H1 (cell line): ENCODE measurements around the gene INVS. TPM values are rescaled to one million over a fixed set of nuclear protein-coding genes. Genes with fewer than 3 reads are reported as not detected.

ENCODE experiments used
- CTCF ChIA-PET: fragments of 300-600 bp; sonication (Branson Sonifier 250); formaldehyde crosslinking; loops from one replicate; lab custom pipeline; 2021; ENCODE audit not compliant: partially characterized antibody; lab: Charles Lee
- POLR2A ChIA-PET: fragments of 300-600 bp; sonication (Branson Sonifier 250); formaldehyde crosslinking; loops from one replicate; lab custom pipeline; 2021; ENCODE audit warnings: inconsistent platforms; ENCODE audit not compliant: partially characterized antibody; lab: Charles Lee
- DNase-seq, 2 experiments: peaks; one replicate each; pipeline versions ENCODE4 v3.0.0 to v3.0.0-alpha.2; 2010 to 2022; ENCODE audit warnings: low spot score in 2 of 2, low read depth in 1 of 2, mixed read lengths in 1 of 2
- FAIRE-seq: peaks from 2 replicates; lab custom pipeline; 2011; peaks lifted over from hg19 to GRCh38; lab: Jason Lieb, UNC
- H2AFZ ChIP-seq: 2 replicates; pipeline ENCODE4 v1.8.1; 2012; ENCODE audit warnings: low read length, inconsistent platforms
- H2AK5ac ChIP-seq: 2 replicates; pipeline ENCODE4 v1.6.1; 2013; ENCODE audit warnings: low read depth, low read length
- H2BK120ac ChIP-seq: replicated peaks from 2 replicates; pipeline ENCODE3; 2013; ENCODE audit warnings: low read depth, low read length, inconsistent platforms
- H2BK12ac ChIP-seq: 2 replicates; pipeline ENCODE4 v1.6.1; 2013; ENCODE audit warnings: low read depth, low read length
- H2BK15ac ChIP-seq: 2 replicates; pipeline ENCODE4 v1.6.1; 2013; ENCODE audit warnings: low read length
- H2BK20ac ChIP-seq: 2 replicates; pipeline ENCODE4 v1.6.1; 2013; ENCODE audit warnings: low read length
- H2BK5ac ChIP-seq: 2 replicates; pipeline ENCODE4 v1.6.1; 2013; ENCODE audit warnings: low read depth, low read length
- H3K14ac ChIP-seq: 2 replicates; pipeline ENCODE4 v1.6.1; 2013; ENCODE audit warnings: inconsistent platforms; ENCODE audit not compliant: insufficient read length
- H3K18ac ChIP-seq: 2 replicates; pipeline ENCODE4 v1.6.1; 2013; ENCODE audit warnings: low read length; ENCODE audit errors: extremely low read depth
- H3K23ac ChIP-seq: 2 replicates; pipeline ENCODE4 v1.6.1; 2013; ENCODE audit warnings: inconsistent platforms; ENCODE audit not compliant: insufficient read length
- H3K23me2 ChIP-seq: 2 replicates; pipeline ENCODE4 v1.6.1; 2013; ENCODE audit warnings: low read depth, low read length
- H3K27ac ChIP-seq: 2 replicates; pipeline ENCODE4 v1.6.1; 2011; ENCODE audit warnings: low read depth, low read length, inconsistent platforms
- H3K27me3 ChIP-seq, 4 experiments: replicated peaks in 1 of 4; 1 replicate in 1 of 4; 2 replicates in 3 of 4; pipeline versions ENCODE4 v1.6.1 to v1.8.1; 2011 to 2013; ENCODE audit warnings: low read length in 3 of 4, mild to moderate bottlenecking in 3 of 4, inconsistent platforms in 2 of 4, mixed read lengths in 2 of 4, moderate library complexity in 1 of 4; ENCODE audit not compliant: control insufficient read depth in 3 of 4, insufficient read depth in 3 of 4; ENCODE audit errors: extremely low read depth in 1 of 4
- H3K36me3 ChIP-seq, 4 experiments: 2 replicates each; pipeline versions ENCODE4 v1.6.1 to v1.8.1; 2011 to 2013; ENCODE audit warnings: mild to moderate bottlenecking in 4 of 4, low read length in 3 of 4, moderate library complexity in 2 of 4, control low read depth in 1 of 4, inconsistent platforms in 1 of 4; ENCODE audit not compliant: insufficient read depth in 4 of 4, control insufficient read depth in 2 of 4
- H3K4ac ChIP-seq: replicated peaks from 2 replicates; pipeline ENCODE3; 2013; ENCODE audit warnings: low read length, low read depth, mixed read lengths, inconsistent platforms; ENCODE audit not compliant: insufficient read length
- H3K4me1 ChIP-seq, 4 experiments: replicated peaks in 1 of 4; 1 replicate in 1 of 4; 2 replicates in 3 of 4; pipeline versions ENCODE4 v1.6.1 to v1.8.1; 2011 to 2013; ENCODE audit warnings: low read length in 3 of 4, inconsistent platforms in 2 of 4, mixed read lengths in 1 of 4; ENCODE audit not compliant: insufficient read depth in 4 of 4, control insufficient read depth in 3 of 4
- H3K4me2 ChIP-seq, 2 experiments: 2 replicates each; pipeline versions ENCODE4 v1.6.1 to v1.8.1; 2011 to 2013; ENCODE audit warnings: low read depth in 2 of 2, low read length in 2 of 2, control low read depth in 1 of 2, inconsistent platforms in 1 of 2, mild to moderate bottlenecking in 1 of 2; ENCODE audit not compliant: insufficient read depth in 1 of 2
- H3K4me3 ChIP-seq, 4 experiments: fragments of 200-600, 300-600 bp in 1 of 4; sonication (generic), shearing (Covaris generic), sonication (Bioruptor Twin) in 1 of 4; 2 replicates each; pipeline versions ENCODE4 v1.5.1 to v1.8.1; 2011 to 2016; ENCODE audit warnings: low read length in 4 of 4, low read depth in 3 of 4, control low read depth in 2 of 4, inconsistent platforms in 2 of 4, mild to moderate bottlenecking in 2 of 4, mixed read lengths in 1 of 4, moderate library complexity in 1 of 4; ENCODE audit not compliant: insufficient read depth in 2 of 4; ENCODE audit errors: extremely low read depth in 1 of 4
- H3K56ac ChIP-seq: replicated peaks from 2 replicates; pipeline ENCODE3; 2013; ENCODE audit warnings: low read depth, mild to moderate bottlenecking, mixed read lengths, low read length, inconsistent platforms; ENCODE audit not compliant: insufficient read length
- H3K79me1 ChIP-seq: 2 replicates; pipeline ENCODE4 v1.6.1; 2013; ENCODE audit warnings: low read depth, low read length, control low read depth
- H3K79me2 ChIP-seq, 2 experiments: 2 replicates each; pipeline versions ENCODE4 v1.6.1 to v1.8.1; 2012 to 2013; ENCODE audit warnings: low read length in 2 of 2, mild to moderate bottlenecking in 2 of 2, inconsistent platforms in 1 of 2; ENCODE audit not compliant: insufficient read depth in 2 of 2, control insufficient read depth in 1 of 2
- H3K9ac ChIP-seq, 4 experiments: replicated peaks in 1 of 4; 1 replicate in 1 of 4; 2 replicates in 3 of 4; pipeline versions ENCODE4 v1.6.1 to v1.8.1; 2011 to 2013; ENCODE audit warnings: low read depth in 3 of 4, low read length in 3 of 4, control low read depth in 2 of 4, mild to moderate bottlenecking in 2 of 4, moderate library complexity in 2 of 4, inconsistent platforms in 1 of 4; ENCODE audit errors: extremely low read depth in 1 of 4
- H3K9me3 ChIP-seq, 2 experiments: 2 replicates each; pipeline versions ENCODE4 v1.6.1 to v1.8.1; 2012 to 2013; ENCODE audit warnings: mild to moderate bottlenecking in 2 of 2, moderate library complexity in 2 of 2, control low read depth in 1 of 2, inconsistent platforms in 1 of 2, low read depth in 1 of 2, low read length in 1 of 2, mixed read lengths in 1 of 2; ENCODE audit not compliant: insufficient read depth in 2 of 2
- H4K20me1 ChIP-seq, 2 experiments: replicated peaks in 1 of 2; 2 replicates each; pipeline versions ENCODE3 to v1.8.1; 2011 to 2013; ENCODE audit warnings: inconsistent platforms in 2 of 2, low read length in 2 of 2, mild to moderate bottlenecking in 1 of 2; ENCODE audit not compliant: insufficient read depth in 2 of 2, control insufficient read depth in 1 of 2
- H4K5ac ChIP-seq: 2 replicates; pipeline ENCODE4 v1.6.1; 2013; ENCODE audit warnings: low read length, low read depth, mixed read lengths, inconsistent platforms; ENCODE audit not compliant: insufficient read length
- H4K8ac ChIP-seq: 2 replicates; pipeline ENCODE4 v1.8.0; 2013; ENCODE audit warnings: mild to moderate bottlenecking, moderate library complexity, low read length, inconsistent platforms; ENCODE audit not compliant: insufficient read depth; ENCODE audit errors: extremely low read depth
- H4K91ac ChIP-seq: replicated peaks from 2 replicates; pipeline ENCODE3; 2013; ENCODE audit warnings: low read length, mixed read lengths, inconsistent platforms; ENCODE audit not compliant: insufficient read length
- ASH2L ChIP-seq: fragments of 200-600, 300-600 bp; sonication (generic); IDR thresholded peaks from one replicate; pipeline ENCODE4 v1.7.1; 2017; ENCODE audit warnings: low read length
- BACH1 ChIP-seq: IDR thresholded peaks from 2 replicates; pipeline ENCODE4 v1.6.1; 2012; ENCODE audit warnings: low read length, improper control_type of control experiment
- WGBS, 2 experiments: shearing (Covaris generic) in 1 of 2; methylation state at CpG; one replicate each; pipeline versions ENCODE4 v1.1.6 to v1.1.7; 2013 to 2015; ENCODE audit warnings: low lambda C conversion rate in 2 of 2, mixed read lengths in 2 of 2, inconsistent platforms in 1 of 2, low coverage in 1 of 2, missing lambda C conversion rate in 1 of 2; ENCODE audit not compliant: insufficient replicate concordance in 2 of 2, insufficient coverage in 1 of 2, insufficient read length in 1 of 2; ENCODE audit errors: extremely low coverage in 1 of 2, missing lambda C conversion rate in 1 of 2; 5-methylcytosine and 5-hydroxymethylcytosine counted together
- polyA plus RNA-seq, 7 experiments: library from polyadenylated mRNA; depleted of rRNA in 3 of 7; stranded (reverse) in 5 of 7; unstranded in 2 of 7; fragments of >200 nt in 5 of 7; fragments of 200-250 nt in 2 of 7; gene quantifications; 1 replicate in 5 of 7; 2 replicates in 1 of 7; 4 replicates in 1 of 7; pipeline versions ENCODE4 v1.2.1 to v1.2.3, GENCODE V29; 2011 to 2013; ENCODE audit warnings: missing spikeins in 2 of 7, mixed read lengths in 2 of 7
- total RNA-seq: library from RNA; stranded (reverse); fragmentation: NEBNext Ultra II Directional; extraction: Animal tissue kit (Norgen Biotek cat#: 25700); gene quantifications from 2 replicates; pipeline ENCODE4 v1.2.1, GENCODE V29; 2021
- TF ChIP-seq, protein P1 (sequence below): IDR thresholded peaks from 2 replicates; pipeline ENCODE4 v1.6.1; 2011; ENCODE audit warnings: low read length, improper control_type of control experiment

The INVS gene
- total and polyA plus RNA-seq, 2 of the 8 experiments (the other 6 are each of a cell fraction or from before 2014, with no cell fraction given): 4.1 to 6.9 TPM

DNA sequence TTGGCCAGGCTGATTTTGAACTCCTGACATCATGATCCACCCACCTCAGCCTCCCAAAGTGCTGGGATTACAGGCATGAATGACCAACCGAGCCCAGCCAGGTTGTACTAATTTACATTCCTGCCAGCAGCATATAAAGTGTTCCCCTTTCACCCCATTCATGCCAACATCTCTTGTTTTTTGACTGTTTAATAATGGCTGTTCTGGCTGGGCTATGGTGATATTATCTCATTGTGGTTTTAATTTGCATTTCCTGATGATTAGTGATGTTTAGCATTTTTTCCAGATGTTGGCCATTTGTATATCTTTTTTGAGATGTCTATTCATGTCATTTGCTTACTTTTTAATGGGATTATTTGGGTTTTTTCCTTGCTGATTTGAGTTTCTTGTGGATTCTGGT lies 87.3 kb downstream of the INVS start:
- Histone ChIP-seq H3K36me3 (no peaks in the 10 kb centered on the region; a peak in 2 of 8 replicates), H3K9me3 (peaks cover 0 to 7% of the 10 kb centered on the region in 2 experiments; a peak in 2 of 4 replicates), H3K4ac (no peak overlapping the region), H2BK120ac (no peak overlapping the region), H2AK5ac (no peak overlapping the region), H3K9ac (no peak overlapping the region), H2AFZ (no peak overlapping the region), H3K27me3 (no peaks in the 10 kb centered on the region)
- TF ChIP-seq BACH1 (no peak), ASH2L (no peak)
- TF ChIP-seq, protein P1, sequence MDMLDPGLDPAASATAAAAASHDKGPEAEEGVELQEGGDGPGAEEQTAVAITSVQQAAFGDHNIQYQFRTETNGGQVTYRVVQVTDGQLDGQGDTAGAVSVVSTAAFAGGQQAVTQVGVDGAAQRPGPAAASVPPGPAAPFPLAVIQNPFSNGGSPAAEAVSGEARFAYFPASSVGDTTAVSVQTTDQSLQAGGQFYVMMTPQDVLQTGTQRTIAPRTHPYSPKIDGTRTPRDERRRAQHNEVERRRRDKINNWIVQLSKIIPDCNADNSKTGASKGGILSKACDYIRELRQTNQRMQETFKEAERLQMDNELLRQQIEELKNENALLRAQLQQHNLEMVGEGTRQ: no peak
- TF ChIP-seq, all 59 proteins: peak for 0
- Histone ChIP-seq H3K4me3 (no peak overlapping the region), H2BK5ac (no peak overlapping the region), H2BK12ac (no peak overlapping the region), H3K27ac (no peak overlapping the region), H3K79me2 (no peaks in the 10 kb centered on the region), H3K18ac (no peak overlapping the region), H3K56ac (no peak overlapping the region), H2BK20ac (no peak overlapping the region), H3K79me1 (no peaks in the 10 kb centered on the region), H4K5ac (no peak overlapping the region), H4K8ac (no peak overlapping the region), H3K4me1 (no peaks in the 10 kb centered on the region), H4K91ac (no peak overlapping the region), H2BK15ac (no peak overlapping the region), H3K23me2 (no peaks in the 10 kb centered on the region), H3K14ac (no peak overlapping the region), H3K4me2 (no peak overlapping the region), H3K23ac (no peak overlapping the region), H4K20me1 (no peaks in the 10 kb centered on the region)
- FAIRE-seq (no peak), DNase-seq (no peak)
- WGBS, 2 experiments: 87% methylated on average over 1 of the region's 1 CpG; no CpG with 5 or more reads in 1 of the 2 experiments
- ChIA-PET POLR2A (no interaction called here), CTCF (no interaction called here)
